Astrocyte (in vitro differentiated cells and primary cell): Measurements from ENCODE around the gene RCAN3. TPM values are rescaled to one million over a fixed set of nuclear protein-coding genes. Genes with fewer than 3 reads are reported as not detected.
"Not testable (repeated sequence)": the region's sequence is repeated elsewhere in the genome, so short reads cannot be mapped to it uniquely, and the experiment has no call there.

Experiments used
- DNase-seq: peaks from one replicate; pipeline ENCODE4 v3.0.0-alpha.2; 2010; ENCODE audit warnings: low read depth
- FAIRE-seq: peaks from 2 replicates; lab custom pipeline; 2011; peaks lifted over from hg19 to GRCh38; lab: Jason Lieb, UNC
- H2AFZ ChIP-seq: 2 replicates; pipeline ENCODE4 v1.6.0; 2012; ENCODE audit warnings: low read depth, low read length, inconsistent platforms
- H3K27ac ChIP-seq: 2 replicates; pipeline ENCODE4 v1.5.1; 2011; ENCODE audit warnings: low read depth, low read length, inconsistent platforms
- H3K27me3 ChIP-seq: 2 replicates; pipeline ENCODE4 v1.6.0; 2011; ENCODE audit warnings: low read length, inconsistent platforms; ENCODE audit not compliant: insufficient read depth
- H3K36me3 ChIP-seq: 2 replicates; pipeline ENCODE4 v1.5.1; 2011; ENCODE audit warnings: low read length, inconsistent platforms; ENCODE audit not compliant: insufficient read depth
- H3K4me1 ChIP-seq: 2 replicates; pipeline ENCODE4 v1.5.1; 2011; ENCODE audit warnings: low read length, inconsistent platforms; ENCODE audit not compliant: insufficient read depth
- H3K4me2 ChIP-seq: 2 replicates; pipeline ENCODE4 v1.6.0; 2012; ENCODE audit warnings: low read length, inconsistent platforms
- H3K4me3 ChIP-seq: 2 replicates; pipeline ENCODE4 v1.5.1; 2011; ENCODE audit warnings: low read depth, mild to moderate bottlenecking, low read length, inconsistent platforms; ENCODE audit not compliant: insufficient read depth
- H3K79me2 ChIP-seq: 2 replicates; pipeline ENCODE4 v1.6.0; 2012; ENCODE audit warnings: mild to moderate bottlenecking, low read length, inconsistent platforms; ENCODE audit not compliant: insufficient read depth
- H3K9ac ChIP-seq: 2 replicates; pipeline ENCODE4 v1.6.0; 2012; ENCODE audit warnings: mild to moderate bottlenecking, low read length, inconsistent platforms
- H3K9me3 ChIP-seq: 2 replicates; pipeline ENCODE4 v1.5.1; 2012; ENCODE audit warnings: low read depth, mild to moderate bottlenecking, low read length, inconsistent platforms; ENCODE audit not compliant: insufficient read depth
- H4K20me1 ChIP-seq: 2 replicates; pipeline ENCODE4 v1.6.0; 2012; ENCODE audit warnings: low read length, inconsistent platforms; ENCODE audit not compliant: insufficient read depth
- H3K27ac Mint-ChIP-seq: one replicate; pipeline ENCODE4 v1.8.0; 2021; ENCODE audit warnings: mild to moderate bottlenecking, mixed read lengths; ENCODE audit not compliant: unreplicated experiment
- H3K27me3 Mint-ChIP-seq: one replicate; pipeline ENCODE4 v1.8.0; 2021; ENCODE audit warnings: low read depth, mixed read lengths; ENCODE audit not compliant: unreplicated experiment
- H3K36me3 Mint-ChIP-seq: one replicate; pipeline ENCODE4 v1.8.0; 2021; ENCODE audit warnings: low read depth, mixed read lengths; ENCODE audit not compliant: unreplicated experiment
- H3K4me1 Mint-ChIP-seq: one replicate; pipeline ENCODE4 v1.8.0; 2021; ENCODE audit warnings: low read depth, mixed read lengths; ENCODE audit not compliant: unreplicated experiment
- H3K4me3 Mint-ChIP-seq: one replicate; pipeline ENCODE4 v1.8.0; 2021; ENCODE audit warnings: mild to moderate bottlenecking, moderate library complexity, mixed read lengths; ENCODE audit not compliant: unreplicated experiment
- H3K9me3 Mint-ChIP-seq: one replicate; pipeline ENCODE4 v1.8.0; 2021; ENCODE audit warnings: mild to moderate bottlenecking, mixed read lengths; ENCODE audit not compliant: unreplicated experiment
- CTCF ChIP-seq: IDR thresholded peaks from 2 replicates; pipeline ENCODE4 v1.5.1; 2011; ENCODE audit warnings: low read depth, mild to moderate bottlenecking, inconsistent platforms, low read length, moderate library complexity; ENCODE audit not compliant: insufficient read depth
- EZH2 ChIP-seq: IDR thresholded peaks from 2 replicates; pipeline ENCODE4 v1.6.1; 2012; ENCODE audit warnings: mild to moderate bottlenecking, low read length, inconsistent platforms; ENCODE audit not compliant: insufficient read depth
- total RNA-seq: library from RNA; stranded (reverse); gene quantifications from 2 replicates; pipeline ENCODE4 v1.2.1, GENCODE V29; 2021

The RCAN3 gene
- total RNA-seq, 1 donor from 2014 or later, result 17.7 TPM

GRCh38 chr1:24490101-24490781 is 12.4 kb upstream of the RCAN3 start:
- no peak for FAIRE-seq
- H3K27me3 ChIP-seq, result no peaks in the 10 kb centered on the region

GRCh38 chr1:24491577-24492360 is 10.9 kb upstream of the RCAN3 start:
- no peak overlapping the region for H3K4me3 ChIP-seq
- Mint-ChIP-seq H3K27ac (no peak overlapping the region), H3K36me3 (no peaks in the 10 kb centered on the region), H3K4me1 (no peaks in the 10 kb centered on the region), H3K27me3 (peaks cover 6% of the 10 kb centered on the region), H3K9me3 (peaks cover 2% of the 10 kb centered on the region), H3K4me3 (no peak overlapping the region)
- H3K4me1 ChIP-seq, result no peaks in the 10 kb centered on the region
- H3K79me2 ChIP-seq, result no peaks in the 10 kb centered on the region
- no peaks in the 10 kb centered on the region for H3K36me3 ChIP-seq
- DNase-seq, result no peak
- H3K9me3 ChIP-seq, result no peaks in the 10 kb centered on the region
- no peak overlapping the region for H2AFZ ChIP-seq
- no peak for FAIRE-seq
- H3K9ac ChIP-seq, result no peak overlapping the region
- no peaks in the 10 kb centered on the region for H4K20me1 ChIP-seq
- no peak overlapping the region for H3K4me2 ChIP-seq
- no peak overlapping the region for H3K27ac ChIP-seq
- TF ChIP-seq CTCF (no peak), EZH2 (no peak)
- H3K27me3 ChIP-seq, result no peaks in the 10 kb centered on the region

More at GRCh38 chr1:24490101-24490781, 12.4 kb upstream of the RCAN3 start:
- peaks cover 6% of the 10 kb centered on the region for H3K27me3 Mint-ChIP-seq
- no peaks in the 10 kb centered on the region for H4K20me1 ChIP-seq
- no peaks in the 10 kb centered on the region for H3K4me1 ChIP-seq
- no peak overlapping the region for H3K27ac Mint-ChIP-seq
- no peak overlapping the region for H3K4me3 Mint-ChIP-seq
- H2AFZ ChIP-seq, result no peak overlapping the region
- no peaks in the 10 kb centered on the region for H3K79me2 ChIP-seq
- no peaks in the 10 kb centered on the region for H3K36me3 ChIP-seq
- no peak for DNase-seq
- no peak overlapping the region for H3K27ac ChIP-seq
- peaks cover 2% of the 10 kb centered on the region for H3K9me3 Mint-ChIP-seq
- TF ChIP-seq EZH2 (no peak), CTCF (no peak)
- H3K4me1 Mint-ChIP-seq, result no peaks in the 10 kb centered on the region
- no peak overlapping the region for H3K4me3 ChIP-seq
- H3K9ac ChIP-seq, result no peak overlapping the region
- no peak overlapping the region for H3K4me2 ChIP-seq
- no peaks in the 10 kb centered on the region for H3K36me3 Mint-ChIP-seq
- no peaks in the 10 kb centered on the region for H3K9me3 ChIP-seq

GRCh38 chr1:24492935-24493334 is 9.7 kb upstream of the RCAN3 start:
- not testable (repeated sequence) for H3K27me3 ChIP-seq, H3K4me2 ChIP-seq, H3K9me3 Mint-ChIP-seq, DNase-seq, H3K27ac Mint-ChIP-seq, H3K4me1 Mint-ChIP-seq, H3K4me3 Mint-ChIP-seq, H3K36me3 ChIP-seq, H2AFZ ChIP-seq, H3K79me2 ChIP-seq, H3K9ac ChIP-seq, H3K27ac ChIP-seq, H4K20me1 ChIP-seq, H3K4me1 ChIP-seq, H3K36me3 Mint-ChIP-seq, H3K4me3 ChIP-seq, FAIRE-seq, H3K9me3 ChIP-seq, H3K27me3 Mint-ChIP-seq
